Uterus (tissue), 4 donors: ENCODE results near the gene SHROOM3. TPM values are rescaled to one million over a fixed set of nuclear protein-coding genes. Genes with fewer than 3 reads are reported as not detected.

Experiments
- DNase-seq, 2 donors: peaks; one replicate each; pipeline ENCODE4 v3.0.0-alpha.2; 2019 to 2020
- H3K27ac ChIP-seq, 2 donors: fragments of 200-600 bp; sonication (generic); 1 replicate in 1 of 2; 2 replicates in 1 of 2; pipeline ENCODE4 v1.5.1; 2016 to 2018
- H3K27me3 ChIP-seq, 2 donors: fragments of 200-600 bp; sonication (generic); one replicate each; pipeline ENCODE4 v1.5.1; 2018 to 2019; ENCODE audit warnings: control low read depth in 1 of 2
- H3K36me3 ChIP-seq, 2 donors: fragments of 200-600 bp; sonication (generic); one replicate each; pipeline ENCODE4 v1.5.1; 2019; ENCODE audit warnings: control low read depth in 1 of 2
- H3K4me1 ChIP-seq, 2 donors: fragments of 200-600 bp; sonication (generic); one replicate each; pipeline ENCODE4 v1.5.1; 2018 to 2019; ENCODE audit warnings: control low read depth in 1 of 2
- H3K4me3 ChIP-seq, 2 donors: fragments of 200-600 bp; sonication (generic); 1 replicate in 1 of 2; 2 replicates in 1 of 2; pipeline ENCODE4 v1.5.1; 2018 to 2019; ENCODE audit warnings: mild to moderate bottlenecking in 1 of 2
- H3K9me3 ChIP-seq, 2 donors: fragments of 200-600 bp; sonication (generic); one replicate each; pipeline ENCODE4 v1.5.1; 2019; ENCODE audit warnings: control low read depth in 1 of 2
- POLR2A ChIP-seq, 2 donors: fragments of 450-650 bp; IDR thresholded peaks; one replicate each; pipeline ENCODE4 v1.6.1; 2016; ENCODE audit warnings: antibody characterized with exemption in 2 of 2, mild to moderate bottlenecking in 1 of 2, moderate library complexity in 1 of 2
- intact Hi-C: fragments of 100-400 bp; cut with DNase I; formaldehyde crosslinking; loops from one replicate; pipeline ENCODE4 v1.15.1; 2023; ENCODE audit warnings: low total_unique reads
- total RNA-seq, 4 donors: library from RNA; depleted of rRNA in 3 of 4; stranded (reverse); fragments of >200 nt in 3 of 4; gene quantifications; one replicate each; pipeline versions ENCODE4 v1.1.0 to v1.2.4, GENCODE V29; 2014 to 2023
- TF ChIP-seq, protein P1 (sequence below), 4 experiments: fragments of 200-600 bp in 2 of 4; fragments of 450-650 bp in 2 of 4; sonication (generic) in 2 of 4; IDR thresholded peaks; one replicate each; pipeline ENCODE4 v1.5.1; 2016 to 2019; ENCODE audit warnings: antibody characterized with exemption in 4 of 4, mild to moderate bottlenecking in 2 of 4, moderate library complexity in 1 of 4
- donor health status: DM: yes; HTN: yes; CAD: no.

SHROOM3 gene
- total RNA-seq, 4 donors from 2014 or later, result 1.5 to 24.1 (median 3.4) TPM

- no peak for TF ChIP-seq POLR2A (IDR thresholded peaks at IDR 0.05)
- TF ChIP-seq, protein P1, sequence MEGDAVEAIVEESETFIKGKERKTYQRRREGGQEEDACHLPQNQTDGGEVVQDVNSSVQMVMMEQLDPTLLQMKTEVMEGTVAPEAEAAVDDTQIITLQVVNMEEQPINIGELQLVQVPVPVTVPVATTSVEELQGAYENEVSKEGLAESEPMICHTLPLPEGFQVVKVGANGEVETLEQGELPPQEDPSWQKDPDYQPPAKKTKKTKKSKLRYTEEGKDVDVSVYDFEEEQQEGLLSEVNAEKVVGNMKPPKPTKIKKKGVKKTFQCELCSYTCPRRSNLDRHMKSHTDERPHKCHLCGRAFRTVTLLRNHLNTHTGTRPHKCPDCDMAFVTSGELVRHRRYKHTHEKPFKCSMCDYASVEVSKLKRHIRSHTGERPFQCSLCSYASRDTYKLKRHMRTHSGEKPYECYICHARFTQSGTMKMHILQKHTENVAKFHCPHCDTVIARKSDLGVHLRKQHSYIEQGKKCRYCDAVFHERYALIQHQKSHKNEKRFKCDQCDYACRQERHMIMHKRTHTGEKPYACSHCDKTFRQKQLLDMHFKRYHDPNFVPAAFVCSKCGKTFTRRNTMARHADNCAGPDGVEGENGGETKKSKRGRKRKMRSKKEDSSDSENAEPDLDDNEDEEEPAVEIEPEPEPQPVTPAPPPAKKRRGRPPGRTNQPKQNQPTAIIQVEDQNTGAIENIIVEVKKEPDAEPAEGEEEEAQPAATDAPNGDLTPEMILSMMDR (IDR thresholded peaks at IDR 0.05), result no peak
- Histone ChIP-seq H3K27ac (no peak overlapping the region), H3K27me3 (no peaks in the 10 kb centered on the region), H3K4me3 (no peak overlapping the region), H3K36me3 (no peaks in the 10 kb centered on the region), H3K4me1 (no peaks in the 10 kb centered on the region), H3K9me3 (no peaks in the 10 kb centered on the region)
- intact Hi-C loops, result no loop called here
- no peak for DNase-seq
Measured at GRCh38 chr4:76523593-76523992, 88.6 kb downstream of the SHROOM3 start.

DNA sequence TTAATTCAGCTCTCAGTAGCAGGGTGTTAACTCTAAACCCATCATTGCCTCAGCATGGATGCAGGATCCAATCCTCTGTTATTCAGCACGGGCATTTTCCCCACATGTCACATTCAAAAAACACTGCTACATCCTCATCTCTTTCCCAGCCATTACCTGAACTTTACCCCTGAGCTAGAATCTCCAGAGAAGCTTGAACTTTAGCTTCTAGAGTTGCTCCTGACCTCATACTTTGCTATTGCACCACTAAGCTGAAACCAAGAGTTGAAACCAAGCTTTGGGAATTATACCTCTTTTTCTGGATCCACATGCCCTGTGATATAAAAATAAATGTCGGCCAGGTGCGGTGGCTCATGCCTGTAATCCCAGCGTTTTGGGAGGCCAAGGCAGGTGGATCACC is 90.7 kb downstream of the SHROOM3 start:
- Histone ChIP-seq H3K36me3 (no peaks in the 10 kb centered on the region), H3K27me3 (no peaks in the 10 kb centered on the region), H3K4me1 (no peaks in the 10 kb centered on the region), H3K4me3 (no peak overlapping the region), H3K27ac (no peak overlapping the region), H3K9me3 (no peaks in the 10 kb centered on the region)
- TF ChIP-seq, protein P1 (IDR thresholded peaks at IDR 0.05), result no peak
- TF ChIP-seq POLR2A (IDR thresholded peaks at IDR 0.05), result no peak
- intact Hi-C loops, result no loop called here
- no peak for DNase-seq

- no peaks in the 10 kb centered on the region for H3K9me3 ChIP-seq
- H3K4me3 ChIP-seq, result no peak overlapping the region
- intact Hi-C loops, result no loop called here
- TF ChIP-seq, protein P1 (IDR thresholded peaks at IDR 0.05), result no peak
- TF ChIP-seq POLR2A (IDR thresholded peaks at IDR 0.05), result no peak
- no peaks in the 10 kb centered on the region for H3K27me3 ChIP-seq
- H3K36me3 ChIP-seq, result no peaks in the 10 kb centered on the region
- no peak for DNase-seq
- H3K4me1 ChIP-seq, result no peaks in the 10 kb centered on the region
- H3K27ac ChIP-seq, result no peak overlapping the region
Measured at GRCh38 chr4:76526585-76526990, 91.6 kb downstream of the SHROOM3 start.

DNA sequence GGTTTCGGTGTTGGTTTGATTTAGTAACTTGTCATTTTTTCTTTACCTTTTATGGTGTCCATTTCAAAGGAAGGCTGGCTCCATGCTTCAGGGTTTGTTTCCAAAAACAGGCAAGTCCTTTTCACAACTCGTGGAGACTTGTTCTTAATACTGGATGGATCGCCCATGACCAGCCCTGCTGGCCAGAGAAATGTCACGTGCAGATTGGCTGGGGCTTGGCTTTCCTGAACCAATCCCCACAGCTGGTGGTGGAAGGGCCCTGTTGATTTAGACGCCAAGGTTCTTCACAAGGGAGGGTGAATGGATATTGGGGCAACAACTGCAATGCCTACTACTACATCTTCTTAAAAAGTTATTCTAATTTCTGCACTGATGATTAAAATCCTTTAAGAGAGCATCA is 92.6 kb downstream of the SHROOM3 start:
- no peaks in the 10 kb centered on the region for H3K4me1 ChIP-seq
- no peak for DNase-seq
- H3K36me3 ChIP-seq, result no peaks in the 10 kb centered on the region
- no peaks in the 10 kb centered on the region for H3K27me3 ChIP-seq
- no peak overlapping the region for H3K4me3 ChIP-seq
- intact Hi-C loops, result no loop called here
- H3K9me3 ChIP-seq, result no peaks in the 10 kb centered on the region
- H3K27ac ChIP-seq, result no peak overlapping the region
- no peak for TF ChIP-seq POLR2A (IDR thresholded peaks at IDR 0.05)
- TF ChIP-seq, protein P1 (IDR thresholded peaks at IDR 0.05), result no peak

DNA sequence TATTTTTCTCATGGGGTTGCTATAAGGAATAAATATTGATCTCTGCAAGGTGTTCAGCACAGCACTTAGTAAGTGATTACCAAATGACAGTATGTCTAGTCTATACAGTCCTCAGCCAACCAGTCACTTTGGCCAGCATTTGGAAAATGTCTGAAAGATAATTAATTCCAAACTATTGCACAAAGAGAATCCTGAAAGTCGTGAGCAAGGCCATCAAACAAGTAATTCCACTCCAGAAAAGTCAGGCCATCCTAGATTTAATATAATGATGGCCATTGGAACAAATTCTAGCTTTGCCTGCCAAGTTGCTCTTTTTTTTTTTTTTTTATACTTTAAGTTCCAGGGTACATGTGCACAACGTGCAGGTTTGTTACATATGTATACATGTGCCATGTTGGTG is 96.6 kb downstream of the SHROOM3 start:
- TF ChIP-seq POLR2A (IDR thresholded peaks at IDR 0.05), result no peak
- TF ChIP-seq, protein P1 (IDR thresholded peaks at IDR 0.05), result no peak
- intact Hi-C loops, result no loop called here
- DNase-seq, result no peak
- Histone ChIP-seq H3K4me1 (no peaks in the 10 kb centered on the region), H3K27ac (no peak overlapping the region), H3K36me3 (no peaks in the 10 kb centered on the region), H3K9me3 (no peaks in the 10 kb centered on the region), H3K27me3 (no peaks in the 10 kb centered on the region), H3K4me3 (no peak overlapping the region)
